Skin of body (tissue), 2 donors: ENCODE measurements around the gene ZCWPW2. TPM values are rescaled to one million over a fixed set of nuclear protein-coding genes. Genes with fewer than 3 reads are reported as not detected.

Experiments
- DNase-seq: peaks from one replicate; lab custom pipeline; 2025; lab: John Stamatoyannopoulos, UW
- total RNA-seq: library from RNA; depleted of rRNA; stranded (reverse); fragments of >200 nt; gene quantifications from one replicate; pipeline ENCODE4 v1.2.3, GENCODE V29; 2014

Gene ZCWPW2
- total RNA-seq, 1 donor from 2014 or later, result 1.5 TPM

- no peak for DNase-seq
These were observed 225.5 kb downstream of the ZCWPW2 start for GRCh38 chr3:28574036-28574435.

- no peak for DNase-seq
These were observed 226.7 kb downstream of the ZCWPW2 start for GRCh38 chr3:28575100-28575745.

Other genes with a start within 250 kb of the ZCWPW2 start
- gene CMC1, start 107.1 kb upstream of the ZCWPW2 start, total RNA-seq, result 9.5 TPM
- gene AZI2, start 103 bp downstream of the ZCWPW2 start, total RNA-seq, result 82.4 TPM